HG02840 (cell line): Measurements from ENCODE around the gene APBA2.

Source experiments
- ATAC-seq: cut with Tn5 transposase; IDR thresholded peaks from one replicate; pipeline ENCODE4 v1.9.1; 2021; ENCODE audit warnings: mild to moderate bottlenecking, moderate library complexity, moderate number of reproducible peaks; ENCODE audit not compliant: unreplicated experiment, low FRiP score

Gene APBA2

GRCh38 chr15:28952666-28953491 lies 67.1 kb downstream of the APBA2 start:
- no peak for ATAC-seq

DNA sequence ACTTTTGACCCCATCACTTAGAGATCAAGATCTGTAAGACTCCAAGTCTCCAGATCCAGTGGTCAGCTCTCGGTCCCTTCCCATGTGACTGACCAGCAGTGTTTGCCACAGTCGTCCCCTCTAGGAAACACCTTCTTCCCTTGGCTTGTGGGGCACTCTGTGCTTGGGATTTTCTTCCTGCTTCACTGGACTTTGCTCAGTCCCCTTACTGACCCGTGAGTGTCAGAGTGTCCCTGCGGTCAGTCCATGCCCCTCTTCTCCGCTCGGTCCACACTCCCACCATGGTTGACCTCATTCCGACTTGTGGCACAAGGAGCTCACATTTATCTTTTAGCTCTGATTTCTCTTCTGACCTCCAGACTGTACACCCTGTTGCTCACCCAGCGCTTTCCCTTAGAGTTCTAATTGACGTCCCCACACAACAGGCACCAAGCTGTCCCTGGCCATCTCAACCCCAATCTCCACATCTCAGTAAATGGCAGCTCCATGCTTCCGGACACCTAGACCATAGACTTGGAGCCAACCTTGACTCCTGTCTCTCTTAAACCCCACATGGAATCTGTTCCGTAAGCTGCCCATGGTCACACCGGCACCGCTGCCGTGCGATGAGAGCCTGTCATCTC lies 67.9 kb downstream of the APBA2 start:
- ATAC-seq: no peak

DNA sequence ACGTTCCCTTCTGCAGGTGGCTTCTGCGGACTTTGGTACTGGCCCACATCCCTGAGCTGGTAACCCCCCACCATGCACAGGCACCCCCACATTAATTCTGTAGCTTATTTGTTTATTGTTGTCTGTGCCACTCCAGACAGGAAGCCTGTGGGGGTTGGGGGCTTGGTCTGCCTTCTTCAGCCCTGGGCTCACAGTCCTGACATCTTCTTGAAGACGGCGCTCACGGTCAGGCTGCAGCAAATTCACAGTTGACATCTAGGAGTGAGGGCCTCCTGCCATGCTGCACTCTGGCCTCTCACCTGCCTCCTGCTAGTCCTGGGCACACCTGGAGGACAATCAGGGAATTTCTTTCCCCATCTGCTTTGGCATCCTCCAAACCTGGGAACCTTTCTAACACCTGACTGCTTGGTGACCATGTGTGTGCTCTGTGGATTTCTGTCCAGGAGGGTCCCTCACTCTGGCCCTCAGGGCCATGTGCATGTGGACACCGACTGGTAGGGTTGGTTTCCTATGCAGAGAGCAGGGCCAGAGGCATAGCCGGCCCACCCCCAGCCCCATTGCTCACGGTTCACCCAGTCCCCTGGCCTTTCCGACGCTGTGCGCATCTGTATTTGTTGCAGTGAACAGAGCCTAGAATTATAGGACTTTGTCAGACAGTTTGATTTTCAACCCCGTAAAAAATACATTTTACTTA lies 68.8 kb downstream of the APBA2 start:
- no peak for ATAC-seq

- no peak for ATAC-seq
These were observed 69.6 kb downstream of the APBA2 start for GRCh38 chr15:28955160-28955992.

DNA sequence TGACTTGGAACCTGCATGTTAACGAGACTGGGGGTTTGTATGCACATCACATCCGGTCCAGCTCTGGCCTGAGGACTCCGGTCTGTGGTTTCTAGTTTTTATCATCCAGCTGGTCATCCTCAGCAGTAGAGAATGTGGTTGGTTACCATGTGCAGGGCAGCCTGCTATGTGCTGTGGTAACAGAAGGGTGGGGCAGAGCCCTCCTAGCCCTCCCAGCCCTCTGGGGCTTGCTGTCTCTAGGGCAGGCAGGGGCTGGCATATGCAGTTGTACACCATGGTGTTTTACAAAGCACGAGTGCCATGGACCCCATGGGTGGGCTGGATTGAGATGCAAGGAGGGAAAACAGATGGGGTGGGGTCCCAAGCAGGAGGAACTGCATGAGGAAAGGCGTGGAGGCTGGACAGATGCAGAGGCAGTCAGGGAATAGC lies 70.2 kb downstream of the APBA2 start:
- ATAC-seq: no peak

DNA sequence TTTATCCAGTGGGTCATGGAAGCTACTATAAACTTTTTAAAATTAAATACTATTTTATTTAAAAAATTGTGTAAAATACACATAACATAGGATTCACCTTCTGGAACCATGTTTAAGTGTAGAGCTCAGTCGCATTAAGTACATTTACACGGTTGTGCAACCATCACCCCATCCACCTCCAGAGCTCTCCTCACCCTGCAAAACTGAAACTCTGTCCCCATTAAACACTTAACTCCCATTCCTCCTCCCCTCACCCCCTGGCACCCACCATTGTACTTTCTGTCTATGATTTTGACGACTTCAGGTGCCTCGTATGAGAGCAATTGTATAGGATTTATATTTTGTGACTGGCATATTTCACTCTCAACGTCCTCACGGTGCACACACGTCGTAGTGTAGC lies 70.7 kb downstream of the APBA2 start:
- no peak for ATAC-seq

DNA sequence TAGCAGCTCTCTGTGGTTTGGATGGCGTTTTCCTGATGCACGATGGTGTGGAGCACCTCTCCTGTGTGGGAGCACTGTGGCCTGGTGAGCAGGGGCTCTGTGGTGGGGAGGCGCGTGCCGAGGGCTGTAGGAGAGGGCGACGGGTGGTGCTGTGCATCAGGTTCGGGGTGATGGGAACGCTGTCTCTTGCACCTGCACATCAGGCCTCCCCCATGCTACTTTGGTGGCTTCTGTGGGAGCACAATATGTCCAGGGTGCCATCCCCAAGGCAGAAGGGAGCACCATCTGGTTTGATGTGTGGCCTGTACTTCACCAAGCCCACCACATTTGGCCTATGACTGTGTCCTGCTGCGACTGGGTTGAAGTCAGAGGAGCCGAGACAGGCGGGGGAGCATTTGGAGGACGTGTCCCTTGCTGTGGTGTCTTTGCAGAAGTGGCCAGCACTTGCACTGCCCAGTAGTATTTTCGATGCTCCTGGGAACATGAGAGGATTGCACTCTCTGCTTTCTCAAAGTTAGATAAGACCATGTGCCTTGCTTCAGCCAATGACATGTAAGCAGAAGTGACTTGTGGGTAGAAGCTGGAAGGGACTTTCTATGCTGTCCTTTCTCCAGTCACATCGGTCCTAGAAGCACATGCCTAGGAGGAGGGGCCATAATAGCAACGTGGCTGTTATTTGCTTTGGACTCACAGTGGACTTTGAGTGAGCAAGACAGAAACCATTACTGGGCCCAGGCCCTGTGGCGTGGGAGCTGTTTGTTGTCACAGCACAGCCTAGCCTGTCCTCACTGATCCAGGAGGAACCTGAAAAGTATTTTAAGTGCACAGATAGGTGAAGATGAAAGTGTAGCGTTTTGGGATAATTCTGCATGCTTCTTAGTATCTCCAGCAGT lies 72.1 kb downstream of the APBA2 start:
- ATAC-seq: no peak

- no peak for ATAC-seq
These were observed 73.6 kb downstream of the APBA2 start for GRCh38 chr15:28959326-28959725.

DNA sequence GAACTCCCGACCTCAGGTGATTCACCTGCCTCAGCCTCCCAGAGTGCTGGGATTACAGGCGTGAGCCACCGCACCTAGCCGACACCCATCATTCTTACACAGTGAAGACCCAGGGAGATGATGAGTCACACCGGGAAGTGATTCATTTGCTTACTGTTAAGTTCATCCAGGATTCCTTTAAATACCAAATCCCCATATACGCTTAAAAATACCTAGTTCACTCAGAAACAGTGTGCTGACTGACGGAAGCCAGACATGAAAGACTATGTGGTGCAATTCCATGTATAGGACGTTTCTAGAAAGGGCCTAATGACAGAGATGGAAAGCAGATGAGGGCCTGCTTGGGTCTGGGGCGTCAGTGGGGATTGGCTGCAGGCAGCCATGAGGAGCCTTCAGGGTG lies 75.2 kb downstream of the APBA2 start:
- no peak for ATAC-seq

DNA sequence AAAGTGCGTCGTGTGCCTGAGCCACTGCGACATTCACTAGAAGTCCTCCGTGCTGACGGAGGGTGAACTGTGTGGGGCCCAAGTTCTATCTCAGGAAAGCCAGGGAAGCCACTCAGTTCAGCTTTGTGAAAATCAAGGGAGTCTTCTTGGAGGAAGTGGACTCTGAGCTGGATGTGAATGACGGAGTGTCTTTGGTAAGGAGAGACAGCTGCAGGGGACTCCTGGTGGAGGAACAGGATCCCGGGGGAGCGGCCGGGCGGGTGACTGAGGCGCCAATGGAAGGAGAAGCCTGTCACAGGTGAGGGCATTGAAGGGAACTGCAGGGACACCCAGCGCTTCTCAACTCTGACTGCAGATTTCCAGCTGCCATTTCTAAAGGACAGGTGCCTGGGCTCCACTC lies 75.6 kb downstream of the APBA2 start:
- ATAC-seq: no peak

DNA sequence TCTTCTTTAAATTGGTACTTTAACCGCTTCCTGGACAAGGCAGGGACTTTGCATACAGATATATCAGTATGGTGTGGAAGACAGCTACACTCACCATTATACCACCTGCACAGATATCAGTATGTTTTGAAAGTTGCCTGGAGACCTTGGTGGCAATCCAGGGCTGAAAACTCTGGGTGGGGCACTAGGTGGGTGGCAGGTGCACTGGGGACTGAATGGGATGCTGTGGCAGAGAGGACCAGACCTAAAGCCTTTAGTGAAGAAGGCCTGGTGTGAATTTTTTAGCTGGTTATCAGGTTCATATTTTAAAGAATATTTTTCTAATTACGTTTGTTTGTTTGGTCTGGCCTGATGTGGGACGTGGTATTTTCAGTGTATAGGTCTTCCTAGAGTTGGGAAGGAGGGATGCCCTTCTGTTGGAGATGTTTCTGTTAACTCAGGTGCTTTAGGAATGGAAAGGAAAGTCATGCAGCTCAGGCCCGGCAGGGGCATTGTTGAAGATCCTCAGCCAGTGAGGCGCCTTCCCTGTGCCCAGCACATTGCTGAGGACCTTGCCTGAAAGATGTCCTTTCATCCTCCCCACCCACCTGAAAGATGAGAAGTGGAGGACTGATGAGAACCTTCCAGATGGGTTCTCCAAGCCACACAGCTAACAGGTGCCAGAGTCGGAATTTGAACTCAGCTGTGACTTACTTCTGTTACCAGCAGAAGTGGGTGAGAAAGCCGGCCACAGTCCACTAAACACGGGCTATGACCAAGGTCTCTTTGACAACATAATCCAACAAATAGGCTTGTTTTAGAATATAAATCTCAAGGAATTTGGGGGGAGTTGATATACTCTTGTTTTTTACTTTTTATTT lies 77.3 kb downstream of the APBA2 start:
- ATAC-seq: no peak

GRCh38 chr15:28963711-28964081 lies 77.9 kb downstream of the APBA2 start:
- ATAC-seq: no peak

DNA sequence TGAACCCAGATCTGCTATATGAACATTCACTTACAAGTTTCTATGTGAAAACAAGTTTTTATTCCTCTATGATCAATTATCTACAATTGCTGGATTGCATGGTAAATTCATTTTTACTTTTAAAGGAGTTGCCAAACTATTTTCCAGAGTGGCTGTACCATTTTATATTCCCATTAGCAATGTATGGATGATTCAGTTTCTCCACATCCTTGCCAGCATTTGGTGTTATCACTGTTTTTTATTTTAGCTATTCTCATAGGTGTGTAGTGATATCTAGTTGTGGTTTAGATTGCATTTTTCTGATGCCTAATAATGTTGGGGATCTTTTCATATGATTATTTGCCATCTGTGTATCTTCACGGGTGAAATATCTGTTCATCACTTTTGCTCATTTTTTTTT lies 78.3 kb downstream of the APBA2 start:
- no peak for ATAC-seq

- no peak for ATAC-seq
These were observed 81.3 kb downstream of the APBA2 start for GRCh38 chr15:28967066-28967465.

DNA sequence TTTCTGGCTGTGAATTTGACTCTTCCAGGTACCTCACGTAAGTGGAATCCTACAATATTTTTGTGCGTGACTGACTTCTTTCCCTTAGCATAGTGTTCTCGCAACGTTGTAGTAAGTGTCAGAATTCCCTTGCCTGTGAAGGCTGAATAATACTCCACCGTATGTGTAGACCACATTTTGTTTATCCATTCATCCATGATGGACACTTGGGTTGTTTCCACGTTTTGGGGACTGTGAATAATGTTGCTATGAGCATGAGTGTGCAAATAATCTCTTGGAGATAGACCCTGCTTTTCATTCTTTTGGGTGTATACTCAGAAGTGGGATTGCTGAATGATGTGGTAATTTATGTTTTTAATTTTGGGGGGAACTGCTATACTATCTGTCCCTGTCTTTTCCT lies 82.2 kb downstream of the APBA2 start:
- ATAC-seq: no peak

- ATAC-seq: no peak
These were observed 83.8 kb downstream of the APBA2 start for GRCh38 chr15:28969511-28970085.

DNA sequence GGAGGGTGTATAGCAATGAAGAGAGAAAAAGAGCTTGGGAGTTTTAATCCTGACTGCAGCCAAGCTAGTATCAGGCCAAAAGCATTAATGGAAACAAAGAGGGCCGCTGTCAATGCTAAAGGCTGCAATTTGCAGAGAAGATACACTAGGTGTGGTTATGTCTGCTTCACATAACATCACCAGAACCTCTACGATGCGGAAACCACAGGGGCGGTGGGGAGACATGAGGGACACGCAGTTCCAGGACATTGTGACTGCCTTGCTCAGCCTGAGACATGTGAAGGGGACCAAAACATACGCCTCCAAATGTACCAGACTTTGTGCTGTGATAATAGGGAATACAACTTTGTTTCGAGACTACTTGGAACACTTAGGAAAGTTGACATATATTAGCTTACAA lies 88.4 kb downstream of the APBA2 start:
- no peak for ATAC-seq

DNA sequence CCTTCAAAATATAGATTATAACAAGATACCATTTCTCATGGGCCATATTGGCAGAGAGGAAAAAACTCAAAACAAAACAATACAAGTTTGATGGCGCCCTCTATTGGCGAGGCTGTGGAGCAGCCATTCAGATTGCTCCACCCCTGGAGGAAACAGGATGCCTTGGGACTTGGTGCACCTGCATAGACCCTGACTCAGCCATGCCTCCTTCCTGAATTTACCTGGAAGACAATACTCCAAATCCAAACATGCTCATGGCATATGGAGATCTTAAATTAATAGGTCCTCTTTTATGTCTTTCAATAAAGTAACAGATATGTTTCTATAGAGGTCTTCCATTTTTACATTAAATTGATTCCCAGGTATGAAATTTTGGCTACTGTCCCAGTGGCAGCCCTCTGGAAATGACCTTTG lies 90.0 kb downstream of the APBA2 start:
- ATAC-seq: no peak
